Fibroblast of villous mesenchyme (primary cell): ENCODE results near the gene LOXL4. TPM values are rescaled to one million over a fixed set of nuclear protein-coding genes. Genes with fewer than 3 reads are reported as not detected.
A peak's percentile ranks its signal among the peaks of the same experiment; 100 is the strongest.
"Not testable (repeated sequence)": the region's sequence is repeated elsewhere in the genome, so short reads cannot be mapped to it uniquely, and the experiment has no call there.

Source experiments
- DNase-seq: peaks from one replicate; pipeline ENCODE4 v3.0.0-alpha.2; 2010; ENCODE audit warnings: low read depth
- H3K4me3 ChIP-seq: 2 replicates; pipeline ENCODE4 v1.5.1; 2011; ENCODE audit warnings: low read depth, mild to moderate bottlenecking, low read length
- total RNA-seq: library from RNA; depleted of rRNA; stranded (reverse); fragments of >200 nt; gene quantifications from 2 replicates; pipeline ENCODE4 v1.2.3, GENCODE V29; 2012
- TF ChIP-seq, protein P1 (sequence below): IDR thresholded peaks from 2 replicates; pipeline ENCODE4 v1.5.1; 2012; ENCODE audit warnings: low read depth, mild to moderate bottlenecking, low read length; ENCODE audit not compliant: insufficient read depth

LOXL4 gene
- total RNA-seq, 1 donor, result 67.8 TPM

GRCh38 chr10:98236862-98237261, 31.1 kb downstream of the LOXL4 start:
- H3K4me3 ChIP-seq, result no peak overlapping the region
- no peak for DNase-seq
- TF ChIP-seq, protein P1, sequence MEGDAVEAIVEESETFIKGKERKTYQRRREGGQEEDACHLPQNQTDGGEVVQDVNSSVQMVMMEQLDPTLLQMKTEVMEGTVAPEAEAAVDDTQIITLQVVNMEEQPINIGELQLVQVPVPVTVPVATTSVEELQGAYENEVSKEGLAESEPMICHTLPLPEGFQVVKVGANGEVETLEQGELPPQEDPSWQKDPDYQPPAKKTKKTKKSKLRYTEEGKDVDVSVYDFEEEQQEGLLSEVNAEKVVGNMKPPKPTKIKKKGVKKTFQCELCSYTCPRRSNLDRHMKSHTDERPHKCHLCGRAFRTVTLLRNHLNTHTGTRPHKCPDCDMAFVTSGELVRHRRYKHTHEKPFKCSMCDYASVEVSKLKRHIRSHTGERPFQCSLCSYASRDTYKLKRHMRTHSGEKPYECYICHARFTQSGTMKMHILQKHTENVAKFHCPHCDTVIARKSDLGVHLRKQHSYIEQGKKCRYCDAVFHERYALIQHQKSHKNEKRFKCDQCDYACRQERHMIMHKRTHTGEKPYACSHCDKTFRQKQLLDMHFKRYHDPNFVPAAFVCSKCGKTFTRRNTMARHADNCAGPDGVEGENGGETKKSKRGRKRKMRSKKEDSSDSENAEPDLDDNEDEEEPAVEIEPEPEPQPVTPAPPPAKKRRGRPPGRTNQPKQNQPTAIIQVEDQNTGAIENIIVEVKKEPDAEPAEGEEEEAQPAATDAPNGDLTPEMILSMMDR, result no peak

- TF ChIP-seq, protein P1, result no peak
- no peak overlapping the region for H3K4me3 ChIP-seq
- peak; percentile 15 for DNase-seq
Observed at GRCh38 chr10:98235846-98236245, 32.1 kb downstream of the LOXL4 start.

- DNase-seq, result no peak
- TF ChIP-seq, protein P1, result no peak
- H3K4me3 ChIP-seq, result no peak overlapping the region
Observed at GRCh38 chr10:98231417-98231816, 36.6 kb downstream of the LOXL4 start.

DNA sequence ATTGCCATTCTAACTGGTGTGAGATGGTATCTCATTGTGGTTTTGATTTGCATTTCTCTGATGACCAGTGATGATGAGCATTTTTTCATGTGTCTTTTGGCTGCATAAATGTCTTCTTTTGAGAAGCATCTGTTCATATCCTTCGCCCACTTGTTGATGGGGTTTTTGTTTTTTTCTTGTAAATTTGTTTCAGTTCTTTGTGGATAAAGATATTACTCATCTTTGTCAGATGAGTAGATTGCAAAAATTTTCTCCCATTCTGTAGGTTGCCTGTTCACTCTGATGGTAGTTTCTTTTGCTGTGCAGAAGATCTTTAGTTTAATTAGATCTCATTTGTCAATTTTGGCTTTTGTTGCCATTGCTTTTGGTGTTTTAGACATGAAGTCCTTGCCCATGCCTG, 39.7 kb downstream of the LOXL4 start:
- not testable (repeated sequence) for DNase-seq, H3K4me3 ChIP-seq

DNA sequence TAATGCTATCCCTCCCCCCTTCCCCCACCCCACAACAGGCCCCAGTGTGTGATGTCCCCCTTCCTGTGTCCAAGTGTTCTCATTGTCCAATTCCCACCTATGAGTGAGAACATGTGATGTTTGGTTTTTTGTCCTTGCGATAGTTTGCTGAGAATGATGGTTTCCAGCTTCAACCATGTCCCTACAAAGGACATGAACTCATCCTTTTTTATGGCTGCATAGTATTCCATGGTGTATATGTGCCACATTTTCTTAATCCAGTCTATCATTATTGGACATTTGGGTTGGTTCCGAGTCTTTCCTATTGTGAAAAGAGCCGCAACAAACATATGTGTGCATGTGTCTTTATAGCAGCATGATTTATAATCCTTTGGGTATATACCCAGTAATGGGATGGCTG, 40.3 kb downstream of the LOXL4 start:
- H3K4me3 ChIP-seq, DNase-seq: not testable (repeated sequence)

- TF ChIP-seq, protein P1, result no peak
- no peak for DNase-seq
- H3K4me3 ChIP-seq, result no peak overlapping the region
Observed at GRCh38 chr10:98226508-98227144, 41.4 kb downstream of the LOXL4 start.

DNA sequence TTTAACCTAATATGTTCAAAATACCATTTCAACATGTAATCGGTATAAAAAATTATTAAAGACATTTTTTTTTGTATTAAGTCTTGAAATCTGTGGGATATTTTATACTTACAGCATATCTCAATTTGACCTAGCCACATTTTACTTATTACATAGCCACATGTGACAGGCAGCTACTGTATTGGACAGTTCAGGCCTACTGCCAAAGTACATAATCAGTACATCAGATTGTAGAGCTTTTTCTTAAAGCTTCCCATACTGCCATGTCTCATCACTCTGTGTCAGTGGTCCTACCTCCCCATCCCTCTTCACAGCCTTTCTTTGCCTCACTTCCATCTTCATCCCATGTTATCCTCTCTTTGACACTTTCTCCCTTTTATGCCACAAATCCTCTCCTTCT, 43.0 kb downstream of the LOXL4 start:
- no peak for DNase-seq
- TF ChIP-seq, protein P1, result no peak
- H3K4me3 ChIP-seq, result no peak overlapping the region

DNA sequence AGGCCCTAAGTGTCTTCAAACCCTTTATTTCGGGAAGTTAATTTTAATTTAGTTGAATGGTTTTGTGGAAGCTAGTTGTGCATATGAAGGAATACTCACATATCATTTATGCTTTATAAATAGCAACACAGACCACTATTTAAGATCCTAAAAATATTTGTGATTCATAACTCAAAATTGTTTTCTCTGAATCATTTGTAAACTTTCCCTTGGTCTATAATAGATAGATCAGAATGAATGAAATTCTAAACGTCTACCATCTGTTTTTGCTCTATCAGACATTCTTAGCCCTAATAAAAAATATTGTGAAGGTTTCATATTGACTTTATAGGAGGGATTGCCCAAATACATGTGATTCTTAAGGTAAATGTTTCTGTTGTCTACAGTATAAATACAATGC, 43.5 kb downstream of the LOXL4 start:
- H3K4me3 ChIP-seq, result no peak overlapping the region
- DNase-seq, result peak; percentile 19
- TF ChIP-seq, protein P1, result no peak
